AG09319 (cell line): ENCODE measurements around the gene LYPLA2.
"Not testable (repeated sequence)": the region's sequence is repeated elsewhere in the genome, so short reads cannot be mapped to it uniquely, and the experiment has no call there.

Experiments
- DNase-seq: peaks from one replicate; pipeline ENCODE4 v3.0.0-alpha.2; 2010; ENCODE audit warnings: low read depth; ENCODE audit errors: extremely low read depth
- TF ChIP-seq, protein P1 (sequence below): IDR thresholded peaks from 2 replicates; pipeline ENCODE4 v1.5.1; 2011; ENCODE audit warnings: low read depth, mild to moderate bottlenecking, inconsistent platforms, low read length, moderate library complexity

The LYPLA2 gene

DNA sequence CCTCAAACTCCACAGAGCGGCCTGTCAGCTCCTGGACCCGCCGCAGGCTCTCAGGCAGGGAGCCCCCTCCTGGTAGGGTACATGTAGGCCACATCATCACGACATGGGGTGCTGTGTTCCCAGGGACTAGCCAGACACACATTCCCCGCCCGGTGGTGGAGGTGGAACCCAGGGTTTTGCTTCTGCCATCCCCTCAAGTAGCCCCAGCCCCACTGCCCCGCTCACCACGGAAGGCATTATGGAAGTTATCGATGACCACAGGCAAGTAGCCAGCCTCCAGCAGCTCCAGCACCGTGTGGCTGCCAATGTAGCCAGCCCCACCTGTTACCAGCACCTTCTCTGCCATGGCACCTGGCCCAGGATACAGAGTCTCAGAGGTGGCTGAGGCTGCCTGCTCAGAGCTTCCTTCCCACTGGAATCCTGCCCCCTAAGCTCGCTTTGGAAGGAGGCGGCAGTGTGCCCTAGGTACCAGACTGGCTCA, 7.8 kb downstream of the LYPLA2 start:
- TF ChIP-seq, protein P1, sequence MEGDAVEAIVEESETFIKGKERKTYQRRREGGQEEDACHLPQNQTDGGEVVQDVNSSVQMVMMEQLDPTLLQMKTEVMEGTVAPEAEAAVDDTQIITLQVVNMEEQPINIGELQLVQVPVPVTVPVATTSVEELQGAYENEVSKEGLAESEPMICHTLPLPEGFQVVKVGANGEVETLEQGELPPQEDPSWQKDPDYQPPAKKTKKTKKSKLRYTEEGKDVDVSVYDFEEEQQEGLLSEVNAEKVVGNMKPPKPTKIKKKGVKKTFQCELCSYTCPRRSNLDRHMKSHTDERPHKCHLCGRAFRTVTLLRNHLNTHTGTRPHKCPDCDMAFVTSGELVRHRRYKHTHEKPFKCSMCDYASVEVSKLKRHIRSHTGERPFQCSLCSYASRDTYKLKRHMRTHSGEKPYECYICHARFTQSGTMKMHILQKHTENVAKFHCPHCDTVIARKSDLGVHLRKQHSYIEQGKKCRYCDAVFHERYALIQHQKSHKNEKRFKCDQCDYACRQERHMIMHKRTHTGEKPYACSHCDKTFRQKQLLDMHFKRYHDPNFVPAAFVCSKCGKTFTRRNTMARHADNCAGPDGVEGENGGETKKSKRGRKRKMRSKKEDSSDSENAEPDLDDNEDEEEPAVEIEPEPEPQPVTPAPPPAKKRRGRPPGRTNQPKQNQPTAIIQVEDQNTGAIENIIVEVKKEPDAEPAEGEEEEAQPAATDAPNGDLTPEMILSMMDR = no peak
- no peak for DNase-seq

DNA sequence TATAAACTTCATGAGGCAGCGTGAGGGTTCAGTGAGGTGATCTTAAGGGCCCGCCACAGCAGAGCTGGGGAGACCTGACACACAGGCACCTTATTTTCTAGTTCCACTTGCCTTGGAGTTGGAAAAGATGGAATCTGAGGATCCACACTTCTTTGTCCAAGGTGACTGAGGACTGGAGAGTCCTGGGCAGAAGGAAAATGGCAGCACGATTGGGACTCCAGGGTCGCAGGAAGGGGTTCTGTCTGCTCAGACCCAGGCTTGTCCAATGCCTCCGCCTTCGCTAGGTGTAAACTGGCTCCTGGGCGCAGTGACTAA, 8.3 kb downstream of the LYPLA2 start:
- TF ChIP-seq, protein P1 = no peak

DNA sequence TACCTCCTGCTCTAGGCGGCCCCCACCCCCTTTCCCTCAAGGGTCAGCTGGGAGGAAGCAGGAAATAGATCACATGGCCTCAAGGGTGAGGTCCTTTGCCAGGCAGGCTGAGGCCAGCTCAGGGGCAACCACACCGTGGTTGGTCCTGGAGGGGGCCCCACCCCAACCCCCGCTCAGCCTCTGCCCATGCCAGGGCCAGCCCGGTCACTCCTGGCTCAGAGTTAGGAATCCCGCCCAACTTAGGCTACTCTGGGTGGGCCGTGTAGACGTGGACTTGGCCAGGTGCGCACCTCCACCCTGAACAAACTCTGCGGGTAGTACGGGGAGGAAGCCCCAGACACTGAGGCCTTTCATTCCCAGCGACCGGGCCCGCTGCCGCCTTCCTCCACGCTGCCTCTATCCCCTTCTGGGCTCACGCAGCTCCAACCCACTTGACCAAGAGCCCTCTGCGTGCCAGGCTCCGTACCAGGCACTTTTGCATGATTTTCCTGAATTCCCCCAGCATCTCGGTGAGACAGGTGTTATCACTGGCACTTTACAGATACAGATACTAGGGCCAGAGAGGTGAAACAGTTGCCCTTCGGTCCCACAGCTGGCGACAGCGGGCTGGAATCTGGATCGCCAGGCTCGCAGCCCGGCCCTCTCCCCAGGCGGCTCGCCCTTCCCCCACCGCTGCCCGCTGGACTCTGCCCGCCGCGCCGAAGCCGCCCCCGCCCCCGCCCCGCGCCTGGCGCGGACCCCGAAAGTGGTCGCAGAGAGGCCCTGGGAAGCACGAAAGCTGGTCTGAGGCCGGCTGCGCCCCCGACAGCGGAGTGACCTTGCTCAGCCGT, 8.8 kb downstream of the LYPLA2 start:
- TF ChIP-seq, protein P1 = no peak
- no peak for DNase-seq

More for the DNA sequence above, 8.3 kb downstream of the LYPLA2 start:
- DNase-seq = no peak

DNA sequence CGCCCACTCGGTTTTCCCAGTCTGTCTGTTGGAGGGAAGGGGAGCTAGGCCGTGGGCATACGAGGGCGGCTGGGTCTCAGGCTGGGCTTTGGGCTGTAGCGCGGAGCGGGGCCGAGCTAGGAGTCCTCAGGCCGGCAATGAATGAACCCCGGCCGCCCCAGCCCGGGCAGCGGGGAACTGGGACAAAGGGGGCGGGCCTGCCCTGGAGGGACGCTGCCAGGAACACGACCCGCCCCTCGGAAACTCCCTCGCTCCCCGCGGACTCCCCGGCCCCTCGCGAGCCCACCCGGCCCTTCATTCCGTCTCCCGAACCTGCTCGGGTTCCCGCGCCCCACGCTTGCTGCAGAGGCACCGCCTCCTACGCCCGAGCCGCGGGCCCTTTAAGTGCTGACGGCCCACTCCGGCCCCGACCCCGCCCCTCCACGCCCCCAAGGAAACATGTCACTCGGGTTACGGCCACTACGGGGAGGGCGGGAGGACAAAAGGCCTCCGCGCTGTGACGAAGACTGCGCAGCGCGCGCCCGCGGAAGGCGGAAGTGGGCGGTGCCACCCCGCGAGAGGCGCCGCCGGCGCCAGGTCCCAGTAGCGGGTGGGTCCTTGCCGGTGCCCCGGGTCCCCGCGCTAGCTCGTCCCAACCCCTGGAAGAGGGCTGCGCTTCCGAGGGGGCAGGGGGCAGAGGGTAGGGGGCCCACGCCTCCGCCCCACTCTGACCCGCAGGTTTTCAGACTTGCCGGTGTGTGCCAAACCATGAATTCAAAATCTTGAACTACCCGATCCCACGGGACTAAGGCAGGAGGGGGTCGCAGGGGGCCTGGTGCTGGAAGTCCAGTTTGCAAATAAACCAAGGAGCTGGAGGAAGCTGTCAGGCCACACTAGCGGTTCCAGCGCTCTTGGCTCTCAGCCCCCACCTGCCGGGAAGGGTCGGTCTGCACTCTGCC, 9.7 kb downstream of the LYPLA2 start, which contains the start of gene GALE:
Gene GALE (minus strand): TSS at position 355 of the 938 bp plus-strand sequence. CDS start 1,747 bp downstream, outside the sequence.
- DNase-seq = peak; percentile 83

DNA sequence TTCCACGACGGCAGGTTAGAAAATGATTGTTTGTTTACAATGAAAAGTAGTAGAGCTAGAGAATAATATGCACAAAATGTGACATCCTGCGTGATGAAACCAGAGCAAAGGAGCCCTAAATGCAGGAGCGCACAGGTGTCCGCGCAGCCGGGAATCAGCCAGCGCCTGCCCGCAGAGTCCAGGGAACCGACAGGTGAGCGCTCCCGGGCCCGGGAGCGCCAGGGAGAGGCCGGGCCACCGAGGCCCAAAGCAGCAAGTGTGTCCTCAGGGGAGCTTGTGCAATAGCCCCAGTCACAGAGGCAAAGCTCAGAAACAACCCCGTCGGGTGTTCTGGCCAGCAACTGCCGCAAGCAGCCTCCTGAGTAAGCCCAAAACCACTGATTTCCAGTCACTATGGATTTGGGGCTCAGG, 10.4 kb downstream of the LYPLA2 start:
- DNase-seq = no peak

More for the DNA sequence above, 9.7 kb downstream of the LYPLA2 start, which contains the start of gene GALE:
- TF ChIP-seq, protein P1 = no peak

DNA sequence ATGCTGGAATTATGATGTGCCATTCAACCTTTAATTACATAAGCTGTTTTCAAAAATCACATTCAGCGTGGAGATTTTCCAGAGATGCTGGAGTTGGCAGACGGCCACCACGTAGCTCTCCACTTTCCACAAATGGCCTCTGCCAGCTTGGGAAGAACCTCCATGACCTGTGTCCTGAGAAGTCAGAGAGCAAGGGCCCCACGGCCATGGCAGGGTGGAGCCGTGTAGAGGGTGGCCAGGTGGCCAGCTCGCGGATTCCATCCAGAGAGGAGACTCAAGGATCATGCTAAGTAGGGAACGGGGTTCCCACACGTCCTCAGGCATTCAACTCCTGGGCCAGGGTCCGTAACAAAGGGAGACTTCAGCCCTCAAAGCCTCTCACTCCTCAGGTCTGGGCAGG, 10.9 kb downstream of the LYPLA2 start:
- TF ChIP-seq, protein P1 = no peak
- DNase-seq = no peak

More for the DNA sequence above, 10.4 kb downstream of the LYPLA2 start:
- TF ChIP-seq, protein P1 = no peak

DNA sequence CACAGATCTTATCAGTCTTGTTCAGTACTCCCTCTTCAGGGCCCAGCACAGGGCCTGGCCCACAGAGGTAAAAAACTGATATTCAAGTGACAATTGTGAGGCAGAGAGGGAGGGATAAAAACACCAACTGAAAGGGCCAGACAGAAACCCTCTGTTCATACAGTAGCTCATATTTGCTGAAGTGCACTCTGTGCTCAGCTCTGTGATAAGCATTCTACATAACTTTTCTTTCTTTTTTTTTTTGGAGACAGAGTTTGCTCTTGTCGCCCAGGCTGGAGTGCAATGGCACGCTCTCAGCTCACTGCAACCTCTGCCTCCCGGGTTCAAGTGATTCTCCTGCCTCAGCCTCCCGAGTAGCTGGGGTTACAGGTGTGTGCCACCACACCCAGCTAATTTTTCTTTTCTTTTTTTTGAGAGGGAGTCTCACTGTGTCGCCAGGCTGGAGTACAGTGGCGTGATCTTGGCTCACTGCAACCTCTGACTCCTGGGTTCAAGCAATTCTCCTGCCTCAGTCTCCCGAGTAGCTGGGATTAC, 11.9 kb downstream of the LYPLA2 start:
- not testable (repeated sequence) for DNase-seq
